Measurements from ENCODE around the gene SLC6A12. TPM values are rescaled to one million over a fixed set of nuclear protein-coding genes. Genes with fewer than 3 reads are reported as not detected.

The SLC6A12 gene
- total and polyA plus RNA-seq, 2 donors from 2014 or later: 45.6 to 130 TPM

GRCh38 chr12:203462-204260 is 10.3 kb downstream of the SLC6A12 start:
- no peaks in the 10 kb centered on the region for H3K27me3 ChIP-seq (ENCODE audit: control insufficient read depth, insufficient read depth, low read length)
- DNase-seq: peak in 3 of 5 donors; percentile 67 to 68 (median 67)
- H3K27ac ChIP-seq (ENCODE audit: low read depth in 2 of 2, low read length in 2 of 2): no peak overlapping the region
- no peak for FAIRE-seq
- intact Hi-C loops (cut with DNase I): no loop called here
- peaks cover 0 to 13% (median 0%) of the 10 kb centered on the region in 3 donors for H3K4me1 ChIP-seq (ENCODE audit: control insufficient read depth in 2 of 3, insufficient read depth in 2 of 3, low read depth in 1 of 3, low read length in 3 of 3)
- H3K9me3 ChIP-seq (ENCODE audit: control insufficient read depth in 2 of 3, insufficient read depth in 1 of 3, low read length in 3 of 3): no peaks in the 10 kb centered on the region
- no peak overlapping the region for H3K9ac ChIP-seq (ENCODE audit: low read length in 3 of 3)
- H3K4me3 ChIP-seq (ENCODE audit: low read length in 3 of 3): peak overlapping the region in 2 of 3 donors; percentile 41 to 42
- no peak for TF ChIP-seq CTCF (IDR thresholded peaks at IDR 0.05; ENCODE audit: borderline replicate concordance, extremely low read depth, insufficient read depth)
- H3K36me3 ChIP-seq (ENCODE audit: control insufficient read depth in 2 of 3, insufficient read depth in 3 of 3, low read length in 3 of 3): peaks cover 0 to 48% (median 10%) of the 10 kb centered on the region in 3 donors

GRCh38 chr12:203074-203461 is 10.9 kb downstream of the SLC6A12 start:
- FAIRE-seq (no peak), DNase-seq (no peak)
- TF ChIP-seq CTCF (IDR thresholded peaks at IDR 0.05; ENCODE audit: borderline replicate concordance, extremely low read depth, insufficient read depth): no peak
- H3K9me3 ChIP-seq (ENCODE audit: control insufficient read depth in 2 of 3, insufficient read depth in 1 of 3, low read length in 3 of 3): no peaks in the 10 kb centered on the region
- no peak overlapping the region for H3K27ac ChIP-seq (ENCODE audit: low read depth in 2 of 2, low read length in 2 of 2)
- peaks cover 0 to 13% (median 0%) of the 10 kb centered on the region in 3 donors for H3K4me1 ChIP-seq (ENCODE audit: control insufficient read depth in 2 of 3, insufficient read depth in 2 of 3, low read depth in 1 of 3, low read length in 3 of 3)
- H3K4me3 ChIP-seq (ENCODE audit: low read length in 3 of 3): peak overlapping the region in 1 of 3 donors; percentile 42
- no peaks in the 10 kb centered on the region for H3K27me3 ChIP-seq (ENCODE audit: control insufficient read depth, insufficient read depth, low read length)
- no peak overlapping the region for H3K9ac ChIP-seq (ENCODE audit: low read length in 3 of 3)
- peaks cover 0 to 48% (median 10%) of the 10 kb centered on the region in 3 donors for H3K36me3 ChIP-seq (ENCODE audit: control insufficient read depth in 2 of 3, insufficient read depth in 3 of 3, low read length in 3 of 3)
- intact Hi-C loops (cut with DNase I): no loop called here

- no peaks in the 10 kb centered on the region for H3K27me3 ChIP-seq (ENCODE audit: control insufficient read depth, insufficient read depth, low read length)
- no peak overlapping the region for H3K9ac ChIP-seq (ENCODE audit: low read length in 3 of 3)
- H3K4me3 ChIP-seq (ENCODE audit: low read length in 3 of 3): no peak overlapping the region
- intact Hi-C loops (cut with DNase I): no loop called here
- peaks cover 0 to 11% (median 0%) of the 10 kb centered on the region in 3 donors for H3K4me1 ChIP-seq (ENCODE audit: control insufficient read depth in 2 of 3, insufficient read depth in 2 of 3, low read depth in 1 of 3, low read length in 3 of 3)
- H3K9me3 ChIP-seq (ENCODE audit: control insufficient read depth in 2 of 3, insufficient read depth in 1 of 3, low read length in 3 of 3): no peaks in the 10 kb centered on the region
- DNase-seq (peak in 2 of 5 donors; percentile 50 to 68), FAIRE-seq (no peak)
- no peak for TF ChIP-seq CTCF (IDR thresholded peaks at IDR 0.05; ENCODE audit: borderline replicate concordance, extremely low read depth, insufficient read depth)
- peaks cover 0 to 48% (median 10%) of the 10 kb centered on the region in 3 donors for H3K36me3 ChIP-seq (ENCODE audit: control insufficient read depth in 2 of 3, insufficient read depth in 3 of 3, low read length in 3 of 3)
- peak overlapping the region in 1 of 2 donors; percentile 48 for H3K27ac ChIP-seq (ENCODE audit: low read depth in 2 of 2, low read length in 2 of 2)
Observed at GRCh38 chr12:202081-202731, 11.8 kb downstream of the SLC6A12 start.
